ENCODE measurements around the gene GRK1. TPM values are rescaled to one million over a fixed set of nuclear protein-coding genes. Genes with fewer than 3 reads are reported as not detected.

GRK1 gene
- total RNA-seq, 2 donors from 2014 or later = 0.10 TPM; not detected in 1

DNA sequence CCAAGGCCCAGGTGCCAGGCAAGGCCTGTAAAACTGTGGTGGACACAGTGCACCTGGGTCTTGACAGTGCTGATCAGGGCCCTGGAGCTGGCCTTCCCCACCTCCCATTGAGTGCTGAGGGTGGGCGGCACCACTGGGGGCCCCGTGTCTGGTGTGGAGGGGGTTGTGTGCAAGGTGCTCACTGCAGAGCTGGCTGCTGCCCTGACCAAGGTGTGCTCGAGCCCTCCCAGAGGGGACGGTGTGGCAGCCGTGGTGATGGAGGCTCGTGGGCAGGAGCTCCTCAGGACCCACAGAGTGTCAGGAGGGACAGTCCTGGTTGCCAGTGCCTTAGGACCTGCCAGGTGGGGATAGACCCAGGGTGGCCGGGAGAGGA lies 32.0 kb upstream of the GRK1 start:
- no peaks in the 10 kb centered on the region for H3K4me1 ChIP-seq
- TF ChIP-seq, protein P1, sequence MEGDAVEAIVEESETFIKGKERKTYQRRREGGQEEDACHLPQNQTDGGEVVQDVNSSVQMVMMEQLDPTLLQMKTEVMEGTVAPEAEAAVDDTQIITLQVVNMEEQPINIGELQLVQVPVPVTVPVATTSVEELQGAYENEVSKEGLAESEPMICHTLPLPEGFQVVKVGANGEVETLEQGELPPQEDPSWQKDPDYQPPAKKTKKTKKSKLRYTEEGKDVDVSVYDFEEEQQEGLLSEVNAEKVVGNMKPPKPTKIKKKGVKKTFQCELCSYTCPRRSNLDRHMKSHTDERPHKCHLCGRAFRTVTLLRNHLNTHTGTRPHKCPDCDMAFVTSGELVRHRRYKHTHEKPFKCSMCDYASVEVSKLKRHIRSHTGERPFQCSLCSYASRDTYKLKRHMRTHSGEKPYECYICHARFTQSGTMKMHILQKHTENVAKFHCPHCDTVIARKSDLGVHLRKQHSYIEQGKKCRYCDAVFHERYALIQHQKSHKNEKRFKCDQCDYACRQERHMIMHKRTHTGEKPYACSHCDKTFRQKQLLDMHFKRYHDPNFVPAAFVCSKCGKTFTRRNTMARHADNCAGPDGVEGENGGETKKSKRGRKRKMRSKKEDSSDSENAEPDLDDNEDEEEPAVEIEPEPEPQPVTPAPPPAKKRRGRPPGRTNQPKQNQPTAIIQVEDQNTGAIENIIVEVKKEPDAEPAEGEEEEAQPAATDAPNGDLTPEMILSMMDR (IDR thresholded peaks at IDR 0.05) = no peak
- peaks cover 4% of the 10 kb centered on the region for H3K36me3 ChIP-seq
- no peak overlapping the region for H3K9ac ChIP-seq (ENCODE audit: low read depth in 2 of 2, low read length in 2 of 2)
- no peak for DNase-seq
- H3K9me3 ChIP-seq = no peaks in the 10 kb centered on the region
- H3K4me3 ChIP-seq = no peak overlapping the region
- no peaks in the 10 kb centered on the region for H3K27me3 ChIP-seq
- intact Hi-C loops (cut with DNase I) = no loop called here
- no peak overlapping the region for H3K27ac ChIP-seq

GRCh38 chr13:113635709-113636108 lies 31.3 kb upstream of the GRK1 start:
- Histone ChIP-seq H3K36me3 (peaks cover 4% of the 10 kb centered on the region), H3K4me1 (no peaks in the 10 kb centered on the region), H3K27ac (no peak overlapping the region), H3K9ac (ENCODE audit: low read depth in 2 of 2, low read length in 2 of 2) (no peak overlapping the region), H3K9me3 (no peaks in the 10 kb centered on the region), H3K27me3 (no peaks in the 10 kb centered on the region), H3K4me3 (no peak overlapping the region)
- TF ChIP-seq, protein P1 (IDR thresholded peaks at IDR 0.05) = no peak
- DNase-seq = no peak
- intact Hi-C loops (cut with DNase I) = no loop called here

DNA sequence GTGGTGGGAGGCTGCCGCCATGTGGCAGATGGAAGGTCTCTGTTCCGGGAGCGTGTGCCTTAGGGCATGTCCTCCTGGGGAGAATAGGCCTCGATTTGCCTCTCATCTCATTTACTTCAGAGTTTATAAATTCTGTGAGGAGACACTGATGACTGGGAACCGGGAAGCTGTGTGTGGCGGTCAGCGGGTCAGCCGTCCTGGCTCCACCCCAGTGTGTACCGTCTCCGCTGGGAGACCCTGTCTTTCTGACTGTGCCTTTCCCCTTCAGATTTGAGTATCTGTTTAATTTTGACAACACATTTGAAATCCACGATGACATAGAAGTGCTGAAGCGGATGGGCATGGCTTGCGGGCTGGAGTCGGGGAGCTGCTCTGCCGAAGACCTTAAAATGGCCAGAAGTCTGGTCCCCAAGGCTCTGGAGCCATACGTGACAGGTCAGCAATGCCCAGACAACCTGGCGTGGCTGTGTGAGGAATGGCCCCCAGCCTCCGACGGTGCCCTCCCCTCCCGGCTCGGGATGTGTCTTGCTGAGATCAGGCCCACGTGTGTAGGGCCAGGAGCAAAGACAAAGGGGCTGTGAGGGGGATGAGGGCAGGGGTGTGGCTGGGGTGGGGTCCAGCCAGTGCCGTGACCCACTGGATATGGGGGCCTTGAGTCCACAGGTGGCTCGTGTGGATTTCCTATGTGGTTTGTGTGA lies 30.6 kb upstream of the GRK1 start:
- H3K9me3 ChIP-seq = no peaks in the 10 kb centered on the region
- no peak overlapping the region for H3K9ac ChIP-seq (ENCODE audit: low read depth in 2 of 2, low read length in 2 of 2)
- no peak for DNase-seq
- no peak overlapping the region for H3K27ac ChIP-seq
- no peaks in the 10 kb centered on the region for H3K27me3 ChIP-seq
- H3K4me3 ChIP-seq = no peak overlapping the region
- no peaks in the 10 kb centered on the region for H3K4me1 ChIP-seq
- TF ChIP-seq, protein P1 (IDR thresholded peaks at IDR 0.05) = no peak
- H3K36me3 ChIP-seq = peaks cover 4% of the 10 kb centered on the region
- intact Hi-C loops (cut with DNase I) = no loop called here

DNA sequence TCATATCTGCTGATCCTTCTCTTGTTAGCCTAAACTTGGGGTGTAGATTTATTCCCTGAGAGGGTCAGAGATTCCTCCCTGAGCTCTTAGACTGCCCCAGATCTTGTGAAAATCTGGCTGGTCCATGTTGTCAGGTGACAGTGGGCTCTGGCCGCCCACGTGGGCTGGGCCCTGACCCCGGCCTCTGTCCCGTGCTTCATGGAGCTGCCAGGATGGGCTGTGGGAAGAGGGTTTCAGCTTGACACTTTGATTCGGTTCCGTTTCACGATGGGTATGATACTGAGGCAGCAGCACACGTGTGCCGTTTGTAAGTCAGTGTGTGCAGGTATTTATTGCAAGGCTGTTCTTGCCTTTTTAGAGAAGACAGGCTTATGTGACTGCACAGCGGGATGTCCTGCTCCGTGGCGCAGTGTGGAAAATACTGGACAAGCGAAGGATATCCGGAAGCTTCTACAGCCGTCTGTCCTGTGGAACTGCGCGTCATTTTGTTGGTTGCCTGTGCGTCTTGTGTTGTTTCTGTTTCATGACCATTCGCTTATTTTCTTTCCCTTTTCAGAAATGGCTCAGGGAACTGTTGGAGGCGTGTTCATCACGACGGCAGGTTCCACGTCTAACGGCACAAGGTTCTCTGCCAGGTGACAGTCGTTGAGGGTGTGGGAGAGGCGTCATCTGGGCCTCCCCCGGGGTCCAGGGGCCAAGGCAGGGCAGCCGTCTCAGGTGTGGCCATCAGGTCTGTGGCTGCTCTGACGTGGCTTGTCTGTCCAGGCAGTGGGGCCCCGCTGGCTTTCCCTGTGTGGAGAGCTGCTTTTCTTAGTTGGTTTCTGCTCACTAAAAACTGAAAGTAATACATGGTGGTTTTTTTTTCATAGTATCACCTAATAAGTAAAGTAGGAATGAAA lies 29.5 kb upstream of the GRK1 start:
- no peak overlapping the region for H3K9ac ChIP-seq (ENCODE audit: low read depth in 2 of 2, low read length in 2 of 2)
- H3K9me3 ChIP-seq = no peaks in the 10 kb centered on the region
- no peak overlapping the region for H3K27ac ChIP-seq
- H3K4me1 ChIP-seq = no peaks in the 10 kb centered on the region
- intact Hi-C loops (cut with DNase I) = no loop called here
- no peaks in the 10 kb centered on the region for H3K27me3 ChIP-seq
- no peak for DNase-seq
- TF ChIP-seq, protein P1 (IDR thresholded peaks at IDR 0.05) = no peak
- H3K4me3 ChIP-seq = no peak overlapping the region
- H3K36me3 ChIP-seq = peaks cover 4% of the 10 kb centered on the region

- no peak overlapping the region for H3K27ac ChIP-seq
- no peak for DNase-seq
- intact Hi-C loops (cut with DNase I) = no loop called here
Observed at GRCh38 chr13:113638173-113638746, 28.8 kb upstream of the GRK1 start.

More at GRCh38 chr13:113638173-113638746, 28.8 kb upstream of the GRK1 start:
- H3K9me3 ChIP-seq = no peaks in the 10 kb centered on the region
- H3K36me3 ChIP-seq = peaks cover 4% of the 10 kb centered on the region
- TF ChIP-seq, protein P1 (IDR thresholded peaks at IDR 0.05) = no peak
- H3K4me3 ChIP-seq = no peak overlapping the region
- no peaks in the 10 kb centered on the region for H3K4me1 ChIP-seq
- H3K9ac ChIP-seq (ENCODE audit: low read depth in 2 of 2, low read length in 2 of 2) = no peak overlapping the region
- no peaks in the 10 kb centered on the region for H3K27me3 ChIP-seq
